Sigmoid colon (tissue), 4 donors: ENCODE results near the gene RAB3GAP2.

Experiments used
- CTCF ChIP-seq, 4 experiments: fragments of 450-650 bp in 3 of 4; fragments of 200-600 bp in 1 of 4; IDR thresholded peaks; one replicate each; pipeline ENCODE4 v1.5.1; 2016 to 2019; ENCODE audit warnings: antibody characterized with exemption in 4 of 4, mild to moderate bottlenecking in 3 of 4, moderate library complexity in 2 of 4
- EP300 ChIP-seq, 4 donors: sonication (generic); formaldehyde crosslinking; IDR thresholded peaks; one replicate each; pipeline ENCODE4 v1.6.1; 2017; ENCODE audit warnings: antibody characterized with exemption in 4 of 4
- POLR2A ChIP-seq, 2 donors: fragments of 450-650 bp; IDR thresholded peaks; one replicate each; pipeline ENCODE4 v1.6.1; 2016; ENCODE audit warnings: antibody characterized with exemption in 2 of 2, mild to moderate bottlenecking in 2 of 2, moderate library complexity in 2 of 2

- TF ChIP-seq CTCF (IDR thresholded peaks at IDR 0.05) = no peak
- TF ChIP-seq POLR2A (IDR thresholded peaks at IDR 0.05) = no peak
- no peak for TF ChIP-seq EP300 (IDR thresholded peaks at IDR 0.05)
Observed at GRCh38 chr1:220283625-220284024, 11.4 kb upstream of the RAB3GAP2 start.
